Measurements from ENCODE around the gene TMEM131.
"Not testable (repeated sequence)": the region's sequence is repeated elsewhere in the genome, so short reads cannot be mapped to it uniquely, and the experiment has no call there.

Gene TMEM131

GRCh38 chr2:97985998-97986397, 9.8 kb downstream of the TMEM131 start:
- DNase-seq = no peak

- DNase-seq = no peak
These were observed 12.1 kb downstream of the TMEM131 start for GRCh38 chr2:97983698-97984097.

GRCh38 chr2:97983134-97983533, 12.6 kb downstream of the TMEM131 start:
- no peak for DNase-seq

GRCh38 chr2:97982621-97983020, 13.1 kb downstream of the TMEM131 start:
- DNase-seq = no peak

- DNase-seq = no peak
These were observed 13.8 kb downstream of the TMEM131 start for GRCh38 chr2:97981961-97982360.

GRCh38 chr2:97979904-97980303, 15.8 kb downstream of the TMEM131 start:
- DNase-seq = no peak

- DNase-seq = no peak
These were observed 21.3 kb downstream of the TMEM131 start for GRCh38 chr2:97974471-97974870.

GRCh38 chr2:97970293-97971060, 25.3 kb downstream of the TMEM131 start:
- DNase-seq = no peak

GRCh38 chr2:97969081-97970067, 26.4 kb downstream of the TMEM131 start:
- no peak for DNase-seq

GRCh38 chr2:97967931-97968627, 27.7 kb downstream of the TMEM131 start:
- DNase-seq = no peak

GRCh38 chr2:97967216-97967592, 28.5 kb downstream of the TMEM131 start:
- no peak for DNase-seq

GRCh38 chr2:97966545-97967215, 29.1 kb downstream of the TMEM131 start:
- DNase-seq = no peak

- no peak for DNase-seq
These were observed 30.6 kb downstream of the TMEM131 start for GRCh38 chr2:97965116-97965515.

- DNase-seq = no peak
These were observed 31.9 kb downstream of the TMEM131 start for GRCh38 chr2:97963880-97964279.

GRCh38 chr2:97963079-97963406, 32.7 kb downstream of the TMEM131 start:
- DNase-seq = no peak

- DNase-seq = no peak
These were observed 34.2 kb downstream of the TMEM131 start for GRCh38 chr2:97961534-97961933.

- DNase-seq = no peak
These were observed 37.6 kb downstream of the TMEM131 start for GRCh38 chr2:97958184-97958583.

- no peak for DNase-seq
These were observed 38.1 kb downstream of the TMEM131 start for GRCh38 chr2:97957432-97958183.

GRCh38 chr2:97956753-97957152, 39.0 kb downstream of the TMEM131 start:
- not testable (repeated sequence) for DNase-seq

GRCh38 chr2:97953853-97954252, 41.9 kb downstream of the TMEM131 start:
- no peak for DNase-seq

GRCh38 chr2:97952357-97952756, 43.4 kb downstream of the TMEM131 start:
- no peak for DNase-seq

- DNase-seq = no peak
These were observed 44.5 kb downstream of the TMEM131 start for GRCh38 chr2:97951155-97951680.

Data from NCI-H2081 (cell line).